ENCODE results near the gene RSPH6A.
A peak's percentile ranks its signal among the peaks of the same experiment; 100 is the strongest.

The RSPH6A gene

GRCh38 chr19:45814851-45815480, at the start of gene RSPH6A:
Gene RSPH6A (minus strand): TSS chr19:45815308. CDS start chr19:45815176, 132 bp downstream.
- DNase-seq, result no peak

DNA sequence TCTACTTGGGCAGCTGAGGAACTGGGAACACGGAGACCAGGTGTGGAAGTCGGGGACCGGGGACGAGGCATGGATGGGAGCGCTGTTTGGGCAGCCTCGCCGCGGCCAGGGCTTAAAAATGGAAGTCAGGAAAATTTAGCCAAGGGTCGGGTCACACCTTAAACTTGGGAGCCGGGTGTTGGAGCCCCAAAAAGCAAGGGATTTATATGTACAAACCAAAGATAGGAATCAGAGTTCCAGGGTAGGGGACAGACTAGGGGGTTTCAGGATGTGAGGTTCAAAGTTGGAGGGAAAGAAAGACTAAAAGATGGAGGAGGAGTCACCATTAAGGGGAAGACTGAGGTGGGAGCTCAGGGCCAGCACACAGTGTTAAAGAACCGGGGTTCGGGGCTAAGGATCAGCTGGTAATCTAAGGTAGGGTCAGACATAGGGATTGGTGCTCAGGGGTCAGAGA, 49.5 kb upstream of the RSPH6A start:
- no peak for DNase-seq

DNA sequence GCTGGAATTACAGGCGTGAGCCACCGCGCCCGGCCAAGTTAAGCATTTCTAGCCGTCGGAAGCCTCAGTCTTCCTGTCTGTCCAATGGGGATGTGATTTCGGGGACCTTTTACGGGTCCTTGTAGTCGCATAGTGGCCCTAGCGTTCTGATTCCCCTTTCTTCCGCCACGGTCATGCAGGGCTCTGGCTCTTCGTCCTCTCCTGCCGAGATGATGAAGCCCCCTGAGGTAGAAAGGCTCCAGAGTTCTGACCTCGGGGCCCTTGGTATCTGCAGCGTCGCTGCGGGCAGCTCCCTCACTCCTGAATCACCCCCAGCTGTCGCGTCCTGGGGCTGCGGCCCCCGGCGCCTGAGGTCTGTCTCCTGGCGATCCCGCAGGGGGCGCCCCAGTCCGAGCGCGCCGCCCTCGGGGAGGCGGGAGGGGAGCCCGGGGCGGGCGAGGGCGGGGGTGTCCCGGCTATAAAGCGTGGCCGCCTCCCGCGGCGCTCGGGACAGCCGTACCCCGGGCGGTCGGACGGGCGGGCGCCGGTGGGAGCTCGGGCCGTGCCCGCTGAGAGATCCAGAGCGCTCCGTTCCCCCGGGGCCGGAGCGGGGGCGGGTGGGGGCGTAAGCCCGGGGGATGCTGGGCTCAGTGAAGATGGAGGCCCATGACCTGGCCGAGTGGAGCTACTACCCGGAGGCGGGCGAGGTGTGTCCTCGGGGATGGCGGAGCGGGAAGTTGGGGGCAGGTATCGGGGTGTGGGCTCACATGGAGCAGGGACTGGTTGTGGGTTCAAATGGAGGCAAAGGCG, 48.9 kb upstream of the RSPH6A start, which contains the start of gene FOXA3:
FOXA3 (plus strand) TSS at position 487 of the 789 bp plus-strand sequence; CDS start at position 618, 131 bp downstream.
- DNase-seq, result peak; percentile 65

- DNase-seq, result no peak
These were observed 48.3 kb upstream of the RSPH6A start for GRCh38 chr19:45863335-45863839.

GRCh38 chr19:45862564-45863334, 47.6 kb upstream of the RSPH6A start, which contains the start of gene SYMPK:
Gene SYMPK (minus strand): TSS chr19:45863147. CDS start chr19:45854495, 8,652 bp downstream.
- DNase-seq, result peak; percentile 100

GRCh38 chr19:45862271-45862563, 47.1 kb upstream of the RSPH6A start:
- DNase-seq, result no peak

GRCh38 chr19:45860359-45861259, 45.5 kb upstream of the RSPH6A start:
- no peak for DNase-seq

GRCh38 chr19:45854167-45854778, 39.2 kb upstream of the RSPH6A start:
- no peak for DNase-seq

DNA sequence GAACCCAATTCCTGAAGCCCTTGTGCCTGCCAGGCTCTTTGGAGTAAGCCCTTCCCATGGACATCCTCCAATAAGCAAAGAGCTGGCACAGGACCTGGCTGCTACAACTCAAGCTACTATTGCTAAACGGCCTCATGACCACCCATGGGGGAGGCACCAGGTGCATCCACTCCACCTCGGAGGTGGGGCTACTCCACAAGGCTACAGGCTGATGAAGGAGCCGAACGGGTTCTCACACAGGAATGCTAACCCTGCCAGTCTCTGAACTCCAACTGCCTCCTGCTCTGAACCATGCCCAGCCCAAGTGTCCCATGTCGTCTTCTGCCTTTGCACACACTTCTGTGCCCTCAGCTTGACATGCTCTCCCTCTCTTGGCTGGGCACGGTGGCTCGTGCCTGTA, 37.9 kb upstream of the RSPH6A start:
- DNase-seq, result no peak

DNA sequence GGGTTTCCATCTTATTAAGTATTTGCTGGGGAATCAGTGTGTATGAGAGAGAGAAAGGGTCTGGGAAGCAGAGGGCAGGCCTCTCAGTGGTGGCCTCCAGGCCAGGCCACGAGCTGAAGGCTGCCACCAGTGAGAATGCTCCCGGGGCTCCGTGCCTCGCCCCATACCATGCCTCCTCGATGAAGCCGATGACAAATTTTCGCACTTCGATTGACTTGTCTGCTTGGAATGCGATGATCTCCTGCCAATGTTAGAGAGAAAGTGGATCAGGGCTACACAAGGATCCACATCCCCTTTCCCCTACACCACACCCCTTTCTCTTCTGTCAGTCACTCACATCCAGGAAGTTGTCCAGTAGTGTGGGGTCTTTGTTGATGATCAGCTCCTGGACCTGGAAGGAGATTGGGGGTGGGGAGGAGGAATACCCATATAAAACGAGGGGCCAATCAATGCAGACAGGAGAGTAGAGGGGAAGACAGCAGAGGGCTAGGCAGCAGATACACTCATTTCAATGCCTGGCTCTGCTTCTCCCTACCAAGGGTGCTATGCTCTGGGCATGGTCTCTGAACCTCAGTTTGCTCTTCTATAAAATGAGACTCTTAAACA, 37.1 kb upstream of the RSPH6A start:
- DNase-seq, result no peak

DNA sequence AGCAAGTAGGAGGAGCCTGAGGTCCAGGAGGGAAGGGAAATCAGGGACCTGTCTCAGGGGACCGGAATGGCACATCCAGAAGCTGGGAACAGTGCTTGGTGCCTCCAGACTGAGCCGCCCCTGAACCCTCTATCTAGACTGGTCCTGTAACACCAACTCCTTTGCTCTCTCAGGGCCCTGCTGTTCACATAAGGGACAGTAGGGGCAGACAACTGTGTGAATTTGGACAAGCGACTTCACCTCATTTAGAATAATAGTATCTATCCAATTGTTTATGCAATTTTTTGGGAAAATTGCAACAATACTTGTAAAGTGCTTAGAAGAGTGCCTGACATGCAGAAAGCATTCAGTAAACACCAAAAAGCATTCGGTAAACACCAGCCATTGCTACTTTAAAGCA, 33.8 kb upstream of the RSPH6A start:
- peak; percentile 13 for DNase-seq

DNA sequence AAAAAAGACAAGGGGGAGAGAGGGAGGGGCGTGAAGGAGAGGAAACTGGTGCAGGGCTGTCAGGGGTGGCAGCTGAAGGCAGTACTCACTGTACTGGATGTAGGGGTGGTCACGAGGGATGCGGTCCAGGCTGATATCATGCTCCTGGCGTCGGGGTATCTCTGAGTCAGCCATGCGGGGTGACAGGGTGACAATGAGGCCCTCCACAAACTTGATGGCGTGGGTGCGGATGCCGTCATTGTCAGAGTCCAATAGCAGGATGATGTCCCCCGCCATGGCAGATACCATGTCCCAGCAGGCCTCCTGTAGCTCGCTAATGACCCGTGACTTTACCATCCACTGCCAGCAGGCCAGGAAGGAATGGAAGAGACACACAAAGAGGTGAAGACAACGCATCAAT, 32.6 kb upstream of the RSPH6A start:
- DNase-seq, result no peak

DNA sequence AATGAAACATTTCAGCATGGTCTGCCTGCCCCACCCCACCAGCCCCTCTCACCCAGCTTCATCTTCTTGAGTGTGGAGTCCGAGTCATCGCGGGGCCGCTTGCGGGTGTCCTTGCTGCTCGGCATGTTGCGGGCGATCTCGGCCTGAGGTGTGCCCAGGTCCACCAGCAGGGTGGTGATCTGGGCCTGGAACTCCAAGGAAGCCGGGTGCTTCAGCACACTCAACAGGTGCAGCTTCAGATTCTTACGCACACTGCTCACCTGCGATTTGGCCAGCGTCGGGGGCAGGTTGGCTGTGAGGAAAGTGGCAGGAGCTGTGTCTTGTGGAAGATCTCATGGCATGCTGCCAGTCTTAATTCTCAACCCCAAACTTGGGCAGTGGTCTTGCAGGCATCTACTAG, 27.1 kb upstream of the RSPH6A start:
- no peak for DNase-seq

- DNase-seq, result no peak
These were observed 19.9 kb upstream of the RSPH6A start for GRCh38 chr19:45834970-45835369.

- no peak for DNase-seq
These were observed 13.8 kb upstream of the RSPH6A start for GRCh38 chr19:45828945-45829344.

DNA sequence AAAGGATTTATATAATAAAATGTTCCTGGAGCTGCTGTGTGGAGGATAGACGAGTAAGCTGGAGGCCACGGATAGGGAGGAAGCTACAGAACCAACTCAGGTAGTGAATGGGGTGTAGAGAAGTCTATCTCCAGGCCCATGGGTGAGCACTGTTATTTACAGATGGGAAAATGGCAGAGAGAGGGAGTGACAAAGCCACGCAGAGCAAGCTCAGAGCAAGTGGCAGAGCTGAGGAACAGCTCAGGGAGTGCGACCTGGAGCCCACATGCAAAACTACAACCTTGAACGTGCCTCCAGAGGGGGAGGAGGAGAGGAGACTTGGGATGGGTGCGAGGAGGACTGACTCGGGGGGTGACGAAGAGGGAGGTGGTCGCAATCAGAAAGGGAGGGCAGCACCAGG, 13.4 kb upstream of the RSPH6A start:
- DNase-seq, result no peak

DNA sequence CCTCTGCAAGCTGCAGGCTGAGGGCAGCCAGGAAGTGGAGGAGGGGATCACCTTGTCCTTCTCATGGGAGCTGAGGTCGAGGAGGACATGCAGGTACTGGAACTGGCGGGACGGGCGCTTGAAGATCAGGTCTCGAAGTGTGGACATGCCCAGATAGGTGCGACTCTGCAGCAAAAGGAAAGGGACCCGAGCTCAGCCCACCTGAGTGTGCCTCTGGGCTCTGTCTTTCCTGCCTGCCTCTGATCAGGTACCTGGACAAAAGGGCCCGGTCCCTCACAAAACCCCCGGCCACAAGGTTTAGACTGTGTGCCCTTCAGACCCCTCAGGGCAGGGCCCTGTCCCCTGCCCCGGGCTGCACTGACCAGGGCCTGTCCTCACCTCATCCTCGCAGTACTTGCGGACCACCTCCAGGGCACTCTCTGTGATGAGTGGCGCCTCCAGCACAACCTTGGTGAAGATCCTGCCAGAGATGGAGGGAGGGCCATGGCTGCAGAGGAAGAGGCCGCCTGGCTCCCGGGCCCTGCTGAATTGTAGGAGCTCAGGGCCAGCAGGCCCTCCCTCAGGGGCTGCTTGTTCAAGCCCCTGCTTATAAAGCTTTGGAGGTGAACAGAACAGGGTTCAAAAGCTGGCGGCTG, 12.5 kb upstream of the RSPH6A start:
- DNase-seq, result no peak

- no peak for DNase-seq
These were observed 11.8 kb upstream of the RSPH6A start for GRCh38 chr19:45826934-45827333.

DNA sequence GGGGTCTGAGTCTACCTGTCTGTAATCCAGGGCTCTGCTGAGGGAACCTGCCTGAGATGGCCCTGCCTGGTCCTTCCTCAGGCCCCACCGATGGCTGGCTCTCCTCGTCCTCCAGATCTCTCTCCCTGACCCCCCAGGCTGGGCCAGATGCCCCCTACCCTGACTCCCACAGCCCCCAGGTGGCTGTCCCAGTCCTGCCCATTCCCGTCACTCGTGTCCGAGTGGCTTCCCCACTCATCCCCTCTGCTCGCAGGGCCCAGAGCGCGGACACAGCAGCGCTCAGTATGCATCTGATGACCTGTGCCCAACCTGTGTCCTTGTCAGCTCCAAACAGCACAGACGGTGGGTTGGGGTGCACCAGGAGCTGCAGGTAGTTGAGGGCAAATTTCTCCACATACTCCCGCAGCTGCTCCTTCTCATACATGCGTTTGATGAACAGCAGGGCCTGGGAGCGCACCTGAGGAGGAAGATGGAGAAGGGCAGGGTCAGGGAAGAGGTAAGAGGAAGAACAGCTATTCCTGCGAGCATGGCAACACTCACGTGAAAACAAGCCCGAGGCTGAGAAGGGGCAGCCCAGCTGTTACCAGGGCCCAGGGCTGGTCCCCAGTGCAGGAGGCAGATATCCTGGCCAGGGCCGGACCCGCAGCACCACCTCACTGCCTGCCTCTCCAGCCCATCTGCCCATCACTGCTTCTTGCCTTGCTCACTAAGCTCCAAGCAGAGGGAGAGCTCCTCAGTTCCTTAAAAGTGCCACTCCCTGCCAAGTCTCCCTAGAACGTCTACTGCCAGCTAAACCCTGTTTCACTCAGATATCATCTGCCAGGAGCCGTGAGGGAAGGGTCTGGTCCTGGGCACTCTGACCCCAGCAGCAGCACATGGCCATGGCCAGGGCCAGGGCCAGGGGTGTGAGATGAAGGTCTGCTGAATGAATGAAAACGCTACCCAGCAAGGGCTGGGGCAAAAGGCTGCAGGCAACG, 11.1 kb upstream of the RSPH6A start:
- no peak for DNase-seq

- DNase-seq, result no peak
These were observed 10.1 kb upstream of the RSPH6A start for GRCh38 chr19:45825263-45825605.

Measured in activated CD4-positive, alpha-beta T cell treated with anti-CD3 and anti-CD28 coated beads, Interleukin-2, amount 50 U/mL, for 16 hours (primary cell).